ENCODE measurements around the gene EIF2B4. TPM values are rescaled to one million over a fixed set of nuclear protein-coding genes. Genes with fewer than 3 reads are reported as not detected.

The EIF2B4 gene
- total and polyA plus RNA-seq, 9 of the 15 experiments (the other 6 are each of a cell fraction or from before 2014, with no cell fraction given): 29.7 to 80.3 (median 58.9) TPM

DNA sequence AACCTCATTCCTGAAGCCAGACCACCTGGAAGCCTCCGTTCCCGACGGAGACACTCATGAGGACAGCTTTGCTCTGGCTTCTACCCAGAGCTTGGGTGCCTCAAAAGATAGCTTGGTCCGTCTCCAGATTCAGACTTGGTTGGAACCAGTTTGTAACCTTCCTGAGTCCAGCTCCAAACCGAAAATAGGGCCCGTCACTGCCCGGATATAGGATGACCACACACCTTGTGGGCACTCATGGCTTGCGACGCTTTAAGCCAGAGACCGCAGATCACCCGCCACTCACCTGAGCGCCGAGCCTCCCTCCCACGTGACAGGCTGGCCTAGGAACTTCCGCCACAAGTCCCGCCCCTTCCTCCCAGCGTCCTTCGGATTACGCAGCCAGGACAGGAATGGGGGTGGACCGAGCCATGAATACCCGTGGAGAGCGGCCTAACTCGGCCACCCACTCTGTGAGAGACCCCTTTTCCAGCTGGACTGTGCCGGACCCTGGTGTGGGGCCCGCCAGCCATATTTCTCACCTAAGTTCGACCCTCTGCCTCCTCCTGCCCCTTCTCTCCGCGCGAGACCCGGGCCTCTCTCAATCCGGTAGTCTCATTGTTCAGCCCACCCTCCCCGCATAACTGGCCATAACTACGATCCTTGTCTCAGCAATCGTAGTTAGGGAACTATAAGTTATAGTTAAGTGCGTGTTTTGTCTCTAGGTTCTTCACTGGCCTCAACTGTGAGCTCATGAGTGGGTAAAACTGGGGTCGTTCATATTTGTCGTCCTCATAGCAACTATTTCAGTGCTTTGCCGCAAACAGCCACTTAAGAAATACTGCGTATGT is 47.2 kb downstream of the EIF2B4 start, which contains the start of gene MPV17 (continued):
- TF ChIP-seq, protein P1, sequence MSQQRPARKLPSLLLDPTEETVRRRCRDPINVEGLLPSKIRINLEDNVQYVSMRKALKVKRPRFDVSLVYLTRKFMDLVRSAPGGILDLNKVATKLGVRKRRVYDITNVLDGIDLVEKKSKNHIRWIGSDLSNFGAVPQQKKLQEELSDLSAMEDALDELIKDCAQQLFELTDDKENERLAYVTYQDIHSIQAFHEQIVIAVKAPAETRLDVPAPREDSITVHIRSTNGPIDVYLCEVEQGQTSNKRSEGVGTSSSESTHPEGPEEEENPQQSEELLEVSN (IDR thresholded peaks at IDR 0.05; ENCODE audit: borderline replicate concordance in 1 of 2, extremely low read depth in 1 of 2, insufficient read depth in 1 of 2, insufficient read length in 1 of 2, low read depth in 1 of 2, low read length in 1 of 2, poor library complexity in 1 of 2, severe bottlenecking in 1 of 2): peak; percentile 46 to 59
- TF ChIP-seq, protein P2, sequence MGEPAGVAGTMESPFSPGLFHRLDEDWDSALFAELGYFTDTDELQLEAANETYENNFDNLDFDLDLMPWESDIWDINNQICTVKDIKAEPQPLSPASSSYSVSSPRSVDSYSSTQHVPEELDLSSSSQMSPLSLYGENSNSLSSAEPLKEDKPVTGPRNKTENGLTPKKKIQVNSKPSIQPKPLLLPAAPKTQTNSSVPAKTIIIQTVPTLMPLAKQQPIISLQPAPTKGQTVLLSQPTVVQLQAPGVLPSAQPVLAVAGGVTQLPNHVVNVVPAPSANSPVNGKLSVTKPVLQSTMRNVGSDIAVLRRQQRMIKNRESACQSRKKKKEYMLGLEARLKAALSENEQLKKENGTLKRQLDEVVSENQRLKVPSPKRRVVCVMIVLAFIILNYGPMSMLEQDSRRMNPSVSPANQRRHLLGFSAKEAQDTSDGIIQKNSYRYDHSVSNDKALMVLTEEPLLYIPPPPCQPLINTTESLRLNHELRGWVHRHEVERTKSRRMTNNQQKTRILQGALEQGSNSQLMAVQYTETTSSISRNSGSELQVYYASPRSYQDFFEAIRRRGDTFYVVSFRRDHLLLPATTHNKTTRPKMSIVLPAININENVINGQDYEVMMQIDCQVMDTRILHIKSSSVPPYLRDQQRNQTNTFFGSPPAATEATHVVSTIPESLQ (CRISPR knock-in tag; IDR thresholded peaks at IDR 0.05): peak; percentile 2; the same call in 1 of the 2 replicates
- no peak for TF ChIP-seq ZBED1 (IDR thresholded peaks at IDR 0.05)
- peak; percentile 95 for TF ChIP-seq RAD51 (IDR thresholded peaks at IDR 0.05; ENCODE audit: borderline replicate concordance, low read depth)
- TF ChIP-seq, protein P3, sequence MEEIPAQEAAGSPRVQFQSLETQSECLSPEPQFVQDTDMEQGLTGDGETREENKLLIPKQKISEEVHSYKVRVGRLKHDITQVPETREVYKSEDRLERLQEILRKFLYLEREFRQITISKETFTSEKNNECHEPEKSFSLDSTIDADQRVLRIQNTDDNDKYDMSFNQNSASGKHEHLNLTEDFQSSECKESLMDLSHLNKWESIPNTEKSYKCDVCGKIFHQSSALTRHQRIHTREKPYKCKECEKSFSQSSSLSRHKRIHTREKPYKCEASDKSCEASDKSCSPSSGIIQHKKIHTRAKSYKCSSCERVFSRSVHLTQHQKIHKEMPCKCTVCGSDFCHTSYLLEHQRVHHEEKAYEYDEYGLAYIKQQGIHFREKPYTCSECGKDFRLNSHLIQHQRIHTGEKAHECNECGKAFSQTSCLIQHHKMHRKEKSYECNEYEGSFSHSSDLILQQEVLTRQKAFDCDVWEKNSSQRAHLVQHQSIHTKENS (CRISPR knock-in tag; IDR thresholded peaks at IDR 0.05): no peak
- TF ChIP-seq, protein P4, sequence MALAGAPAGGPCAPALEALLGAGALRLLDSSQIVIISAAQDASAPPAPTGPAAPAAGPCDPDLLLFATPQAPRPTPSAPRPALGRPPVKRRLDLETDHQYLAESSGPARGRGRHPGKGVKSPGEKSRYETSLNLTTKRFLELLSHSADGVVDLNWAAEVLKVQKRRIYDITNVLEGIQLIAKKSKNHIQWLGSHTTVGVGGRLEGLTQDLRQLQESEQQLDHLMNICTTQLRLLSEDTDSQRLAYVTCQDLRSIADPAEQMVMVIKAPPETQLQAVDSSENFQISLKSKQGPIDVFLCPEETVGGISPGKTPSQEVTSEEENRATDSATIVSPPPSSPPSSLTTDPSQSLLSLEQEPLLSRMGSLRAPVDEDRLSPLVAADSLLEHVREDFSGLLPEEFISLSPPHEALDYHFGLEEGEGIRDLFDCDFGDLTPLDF (CRISPR knock-in tag; IDR thresholded peaks at IDR 0.05): 0 out of 2 replicates have a peak, but pooled peaks have one; percentile 51
- TF ChIP-seq HLTF (IDR thresholded peaks at IDR 0.05): no peak
- 0 out of 2 replicates have a peak, but pooled peaks have one; percentile 7 for TF ChIP-seq ELF4 (CRISPR knock-in tag; IDR thresholded peaks at IDR 0.05)
- TF ChIP-seq NFIC (IDR thresholded peaks at IDR 0.05): peak; percentile 28; the same call in 1 of the 2 replicates
- no peak for TF ChIP-seq ZNF589 (CRISPR knock-in tag; IDR thresholded peaks at IDR 0.05; ENCODE audit: low read depth)
- TF ChIP-seq TOE1 (IDR thresholded peaks at IDR 0.05; ENCODE audit: borderline replicate concordance): peak; percentile 85
- TF ChIP-seq TOE1 (CRISPR knock-in tag; IDR thresholded peaks at IDR 0.05; ENCODE audit: borderline replicate concordance, low read depth): no peak
- peak; percentile 47; the same call in 1 of the 2 replicates for TF ChIP-seq TAF7 (tag; IDR thresholded peaks at IDR 0.05)
- peak; percentile 92 for TF ChIP-seq GTF2E2 (tag; IDR thresholded peaks at IDR 0.05)
- TF ChIP-seq CXXC5 (CRISPR knock-in tag; IDR thresholded peaks at IDR 0.05): peak; percentile 84
- TF ChIP-seq, protein P5, sequence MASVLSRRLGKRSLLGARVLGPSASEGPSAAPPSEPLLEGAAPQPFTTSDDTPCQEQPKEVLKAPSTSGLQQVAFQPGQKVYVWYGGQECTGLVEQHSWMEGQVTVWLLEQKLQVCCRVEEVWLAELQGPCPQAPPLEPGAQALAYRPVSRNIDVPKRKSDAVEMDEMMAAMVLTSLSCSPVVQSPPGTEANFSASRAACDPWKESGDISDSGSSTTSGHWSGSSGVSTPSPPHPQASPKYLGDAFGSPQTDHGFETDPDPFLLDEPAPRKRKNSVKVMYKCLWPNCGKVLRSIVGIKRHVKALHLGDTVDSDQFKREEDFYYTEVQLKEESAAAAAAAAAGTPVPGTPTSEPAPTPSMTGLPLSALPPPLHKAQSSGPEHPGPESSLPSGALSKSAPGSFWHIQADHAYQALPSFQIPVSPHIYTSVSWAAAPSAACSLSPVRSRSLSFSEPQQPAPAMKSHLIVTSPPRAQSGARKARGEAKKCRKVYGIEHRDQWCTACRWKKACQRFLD (CRISPR knock-in tag; IDR thresholded peaks at IDR 0.05): peak; percentile 21; the same call in 1 of the 2 replicates
- TF ChIP-seq, protein P6, sequence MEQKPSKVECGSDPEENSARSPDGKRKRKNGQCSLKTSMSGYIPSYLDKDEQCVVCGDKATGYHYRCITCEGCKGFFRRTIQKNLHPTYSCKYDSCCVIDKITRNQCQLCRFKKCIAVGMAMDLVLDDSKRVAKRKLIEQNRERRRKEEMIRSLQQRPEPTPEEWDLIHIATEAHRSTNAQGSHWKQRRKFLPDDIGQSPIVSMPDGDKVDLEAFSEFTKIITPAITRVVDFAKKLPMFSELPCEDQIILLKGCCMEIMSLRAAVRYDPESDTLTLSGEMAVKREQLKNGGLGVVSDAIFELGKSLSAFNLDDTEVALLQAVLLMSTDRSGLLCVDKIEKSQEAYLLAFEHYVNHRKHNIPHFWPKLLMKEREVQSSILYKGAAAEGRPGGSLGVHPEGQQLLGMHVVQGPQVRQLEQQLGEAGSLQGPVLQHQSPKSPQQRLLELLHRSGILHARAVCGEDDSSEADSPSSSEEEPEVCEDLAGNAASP (IDR thresholded peaks at IDR 0.05): no peak
- no peak for TF ChIP-seq GABPB2 (CRISPR knock-in tag; conservative IDR thresholded peaks at IDR 0.05)

Measured in K562 (cell line).